ENCODE measurements around the gene NDUFS8.

NDUFS8 gene

GRCh38 chr11:68016904-68017817, 13.3 kb upstream of the NDUFS8 start:
- no peaks in the 10 kb centered on the region for H3K36me3 Mint-ChIP-seq (ENCODE audit: low read depth)
- no peak for DNase-seq (ENCODE audit: low spot score)
- no peak overlapping the region for H3K4me3 Mint-ChIP-seq
- no peaks in the 10 kb centered on the region for H3K9me3 Mint-ChIP-seq
- H3K4me1 Mint-ChIP-seq (ENCODE audit: low read depth), result no peaks in the 10 kb centered on the region
- H3K27me3 Mint-ChIP-seq (ENCODE audit: low read depth), result no peaks in the 10 kb centered on the region
- H3K27ac Mint-ChIP-seq, result no peak overlapping the region

GRCh38 chr11:68017980-68018729, 12.3 kb upstream of the NDUFS8 start:
- no peaks in the 10 kb centered on the region for H3K27me3 Mint-ChIP-seq (ENCODE audit: low read depth)
- H3K4me1 Mint-ChIP-seq (ENCODE audit: low read depth), result no peaks in the 10 kb centered on the region
- no peak for DNase-seq (ENCODE audit: low spot score)
- no peaks in the 10 kb centered on the region for H3K9me3 Mint-ChIP-seq
- no peak overlapping the region for H3K27ac Mint-ChIP-seq
- no peak overlapping the region for H3K4me3 Mint-ChIP-seq
- no peaks in the 10 kb centered on the region for H3K36me3 Mint-ChIP-seq (ENCODE audit: low read depth)

DNA sequence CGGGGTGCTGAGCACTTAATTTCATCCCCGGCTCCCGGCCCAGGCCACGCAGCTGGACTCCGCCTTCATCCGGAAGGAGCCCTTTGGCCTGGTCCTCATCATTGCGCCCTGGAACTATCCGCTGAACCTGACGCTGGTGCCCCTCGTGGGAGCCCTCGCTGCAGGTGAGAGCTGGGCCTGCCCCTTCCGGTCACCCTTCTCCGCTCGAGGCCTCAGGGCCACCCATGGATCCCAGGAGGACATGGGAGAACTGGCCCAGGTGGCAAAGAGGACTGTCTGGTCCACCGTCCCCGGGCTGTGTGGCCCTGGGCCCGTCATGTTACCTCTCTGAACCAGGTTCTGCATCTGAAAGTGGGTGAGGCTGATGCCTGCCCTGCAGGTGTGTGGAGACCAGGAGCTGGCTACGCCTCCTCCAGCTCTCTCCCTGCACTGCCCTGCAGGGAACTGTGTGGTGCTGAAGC, 11.7 kb upstream of the NDUFS8 start:
- no peak overlapping the region for H3K4me3 Mint-ChIP-seq
- H3K9me3 Mint-ChIP-seq, result no peaks in the 10 kb centered on the region
- no peak for DNase-seq (ENCODE audit: low spot score)
- no peaks in the 10 kb centered on the region for H3K4me1 Mint-ChIP-seq (ENCODE audit: low read depth)
- H3K27me3 Mint-ChIP-seq (ENCODE audit: low read depth), result no peaks in the 10 kb centered on the region
- H3K36me3 Mint-ChIP-seq (ENCODE audit: low read depth), result no peaks in the 10 kb centered on the region
- no peak overlapping the region for H3K27ac Mint-ChIP-seq

DNA sequence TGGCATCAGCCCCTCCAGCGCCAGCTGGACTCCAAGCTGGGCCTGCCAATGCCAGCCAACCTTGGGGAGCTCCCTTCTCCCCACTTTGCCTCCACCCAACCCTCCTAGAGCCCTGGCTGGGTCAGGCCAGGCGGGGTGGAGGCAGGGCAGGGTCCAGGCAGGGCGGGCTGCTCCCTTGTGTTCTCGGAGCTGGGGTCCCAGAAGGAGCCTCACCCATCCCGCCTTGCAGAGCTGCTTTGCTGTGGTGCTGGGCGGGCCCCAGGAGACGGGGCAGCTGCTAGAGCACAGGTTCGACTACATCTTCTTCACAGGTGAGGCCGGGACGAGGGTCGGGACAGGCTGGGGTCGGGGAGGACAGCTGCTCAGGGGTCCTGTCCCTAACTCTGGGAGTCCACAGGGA, 11.0 kb upstream of the NDUFS8 start:
- no peaks in the 10 kb centered on the region for H3K27me3 Mint-ChIP-seq (ENCODE audit: low read depth)
- H3K4me1 Mint-ChIP-seq (ENCODE audit: low read depth), result no peaks in the 10 kb centered on the region
- H3K9me3 Mint-ChIP-seq, result no peaks in the 10 kb centered on the region
- DNase-seq (ENCODE audit: low spot score), result no peak
- no peak overlapping the region for H3K4me3 Mint-ChIP-seq
- no peak overlapping the region for H3K27ac Mint-ChIP-seq
- no peaks in the 10 kb centered on the region for H3K36me3 Mint-ChIP-seq (ENCODE audit: low read depth)

GRCh38 chr11:68020575-68020974, 9.9 kb upstream of the NDUFS8 start:
- H3K36me3 Mint-ChIP-seq (ENCODE audit: low read depth), result no peaks in the 10 kb centered on the region
- no peaks in the 10 kb centered on the region for H3K4me1 Mint-ChIP-seq (ENCODE audit: low read depth)
- no peak overlapping the region for H3K27ac Mint-ChIP-seq
- no peak for DNase-seq (ENCODE audit: low spot score)
- H3K27me3 Mint-ChIP-seq (ENCODE audit: low read depth), result no peaks in the 10 kb centered on the region
- H3K4me3 Mint-ChIP-seq, result no peak overlapping the region
- H3K9me3 Mint-ChIP-seq, result no peaks in the 10 kb centered on the region

DNA sequence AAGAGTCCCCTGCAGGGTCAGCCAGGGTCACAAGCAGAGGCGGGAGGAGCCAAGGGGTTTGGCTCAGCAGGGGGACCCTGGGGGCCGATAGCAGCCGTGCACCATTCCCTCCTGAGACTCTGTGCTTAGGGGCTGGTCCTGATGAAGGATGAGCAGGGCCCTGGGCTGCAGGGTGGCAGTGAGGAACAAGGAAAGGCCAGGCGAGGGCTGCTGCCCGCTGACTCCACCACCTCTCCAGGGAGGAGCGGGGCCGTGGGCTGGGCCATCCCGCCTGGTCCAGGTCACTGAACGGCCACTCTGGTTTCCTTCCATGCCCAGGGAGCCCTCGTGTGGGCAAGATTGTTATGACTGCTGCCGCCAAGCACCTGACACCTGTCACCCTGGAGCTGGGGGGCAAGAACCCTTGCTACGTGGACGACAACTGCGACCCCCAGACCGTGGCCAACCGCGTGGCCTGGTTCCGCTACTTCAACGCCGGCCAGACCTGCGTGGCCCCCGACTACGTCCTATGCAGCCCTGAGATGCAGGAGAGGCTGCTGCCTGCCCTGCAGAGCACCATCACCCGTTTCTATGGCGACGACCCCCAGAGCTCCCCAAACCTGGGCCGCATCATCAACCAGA, 9.2 kb upstream of the NDUFS8 start:
- no peak for DNase-seq (ENCODE audit: low spot score)
- no peaks in the 10 kb centered on the region for H3K9me3 Mint-ChIP-seq
- no peak overlapping the region for H3K27ac Mint-ChIP-seq
- no peak overlapping the region for H3K4me3 Mint-ChIP-seq
- H3K36me3 Mint-ChIP-seq (ENCODE audit: low read depth), result no peaks in the 10 kb centered on the region
- H3K4me1 Mint-ChIP-seq (ENCODE audit: low read depth), result no peaks in the 10 kb centered on the region
- no peaks in the 10 kb centered on the region for H3K27me3 Mint-ChIP-seq (ENCODE audit: low read depth)

- H3K27me3 Mint-ChIP-seq (ENCODE audit: low read depth), result no peaks in the 10 kb centered on the region
- H3K9me3 Mint-ChIP-seq, result no peaks in the 10 kb centered on the region
- H3K4me1 Mint-ChIP-seq (ENCODE audit: low read depth), result no peaks in the 10 kb centered on the region
- no peak overlapping the region for H3K27ac Mint-ChIP-seq
- no peak overlapping the region for H3K4me3 Mint-ChIP-seq
- H3K36me3 Mint-ChIP-seq (ENCODE audit: low read depth), result no peaks in the 10 kb centered on the region
- no peak for DNase-seq (ENCODE audit: low spot score)
Measured at GRCh38 chr11:68022531-68022930, 8.0 kb upstream of the NDUFS8 start.

DNA sequence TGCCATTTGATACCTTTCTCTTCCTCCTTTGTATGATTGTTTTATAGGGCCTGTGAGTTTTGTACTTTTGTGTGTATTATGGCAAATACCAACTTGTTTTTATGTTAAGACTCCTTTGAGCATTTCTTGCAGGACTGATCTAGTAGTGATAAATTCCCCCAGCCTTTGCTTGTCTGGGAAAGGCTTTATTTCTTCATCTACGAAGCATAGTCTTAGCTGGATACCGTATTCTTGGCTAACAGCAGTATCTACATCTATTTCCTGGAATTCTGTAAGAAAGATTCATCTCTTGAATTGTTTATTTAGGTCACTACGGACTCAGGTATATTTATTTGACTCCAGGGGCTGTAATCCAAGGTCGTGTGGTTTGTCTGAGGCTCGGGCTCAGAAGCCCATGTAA, 6.0 kb upstream of the NDUFS8 start:
- no peak for DNase-seq (ENCODE audit: low spot score)
- Mint-ChIP-seq H3K27me3 (ENCODE audit: low read depth) (no peaks in the 10 kb centered on the region), H3K9me3 (no peaks in the 10 kb centered on the region), H3K36me3 (ENCODE audit: low read depth) (no peaks in the 10 kb centered on the region), H3K4me1 (ENCODE audit: low read depth) (peaks cover 2% of the 10 kb centered on the region), H3K4me3 (no peak overlapping the region), H3K27ac (no peak overlapping the region)

DNA sequence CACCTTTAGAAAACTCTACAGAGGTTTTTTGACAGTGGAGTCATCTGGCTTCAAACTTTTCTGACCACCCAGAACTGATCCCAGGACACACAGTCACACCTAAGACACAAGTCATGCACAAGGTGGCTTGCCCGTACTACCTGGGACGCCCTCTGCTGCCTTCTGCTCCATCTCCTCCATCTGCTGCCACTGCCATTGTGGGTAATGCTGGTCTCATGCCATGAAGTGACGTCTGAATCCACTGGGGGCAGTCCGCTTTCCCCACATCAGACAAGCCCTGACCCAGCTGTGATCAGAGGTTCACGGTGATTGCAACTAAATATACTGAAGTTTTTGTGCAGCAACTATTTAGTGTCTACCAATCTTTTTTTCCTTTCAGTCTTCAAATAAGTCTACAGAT, 5.4 kb upstream of the NDUFS8 start:
- DNase-seq (ENCODE audit: low spot score), result no peak
- H3K4me3 Mint-ChIP-seq, result no peak overlapping the region
- no peaks in the 10 kb centered on the region for H3K36me3 Mint-ChIP-seq (ENCODE audit: low read depth)
- H3K27me3 Mint-ChIP-seq (ENCODE audit: low read depth), result no peaks in the 10 kb centered on the region
- peaks cover 3% of the 10 kb centered on the region for H3K4me1 Mint-ChIP-seq (ENCODE audit: low read depth)
- H3K27ac Mint-ChIP-seq, result no peak overlapping the region
- no peaks in the 10 kb centered on the region for H3K9me3 Mint-ChIP-seq

- Mint-ChIP-seq H3K27ac (no peak overlapping the region), H3K27me3 (ENCODE audit: low read depth) (no peaks in the 10 kb centered on the region), H3K4me1 (ENCODE audit: low read depth) (peaks cover 7% of the 10 kb centered on the region), H3K36me3 (ENCODE audit: low read depth) (peaks cover under 1% of the 10 kb centered on the region), H3K4me3 (no peak overlapping the region), H3K9me3 (no peaks in the 10 kb centered on the region)
- DNase-seq (ENCODE audit: low spot score), result no peak
Measured at GRCh38 chr11:68026391-68027105, 3.9 kb upstream of the NDUFS8 start.

DNA sequence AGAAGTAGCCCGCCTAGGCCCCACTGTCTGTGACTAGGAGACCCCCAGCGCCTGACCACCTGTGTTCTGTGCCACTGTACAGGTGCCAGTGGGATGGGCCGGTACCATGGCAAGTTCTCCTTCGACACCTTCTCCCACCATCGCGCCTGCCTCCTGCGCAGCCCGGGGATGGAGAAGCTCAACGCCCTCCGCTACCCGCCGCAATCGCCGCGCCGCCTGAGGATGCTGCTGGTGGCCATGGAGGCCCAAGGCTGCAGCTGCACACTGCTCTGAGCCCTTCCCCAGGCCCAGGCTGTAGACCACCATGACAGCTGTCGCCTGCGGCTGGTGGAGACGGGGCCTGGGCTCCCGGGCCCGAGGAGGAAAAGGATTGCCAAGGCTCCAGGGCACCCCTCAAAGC, 2.8 kb upstream of the NDUFS8 start:
- no peak overlapping the region for H3K27ac Mint-ChIP-seq
- no peak overlapping the region for H3K4me3 Mint-ChIP-seq
- H3K36me3 Mint-ChIP-seq (ENCODE audit: low read depth), result peaks cover 2% of the 10 kb centered on the region
- no peaks in the 10 kb centered on the region for H3K9me3 Mint-ChIP-seq
- H3K4me1 Mint-ChIP-seq (ENCODE audit: low read depth), result peaks cover 9% of the 10 kb centered on the region
- no peak for DNase-seq (ENCODE audit: low spot score)
- H3K27me3 Mint-ChIP-seq (ENCODE audit: low read depth), result no peaks in the 10 kb centered on the region

GRCh38 chr11:68028802-68029545, 1.5 kb upstream of the NDUFS8 start:
- peak overlapping the region; percentile 95 for H3K27ac Mint-ChIP-seq
- no peaks in the 10 kb centered on the region for H3K9me3 Mint-ChIP-seq
- DNase-seq (ENCODE audit: low spot score), result no peak
- peaks cover 9% of the 10 kb centered on the region for H3K4me1 Mint-ChIP-seq (ENCODE audit: low read depth)
- H3K4me3 Mint-ChIP-seq, result peak overlapping the region; percentile 97
- H3K27me3 Mint-ChIP-seq (ENCODE audit: low read depth), result no peaks in the 10 kb centered on the region
- peaks cover 6% of the 10 kb centered on the region for H3K36me3 Mint-ChIP-seq (ENCODE audit: low read depth)

DNA sequence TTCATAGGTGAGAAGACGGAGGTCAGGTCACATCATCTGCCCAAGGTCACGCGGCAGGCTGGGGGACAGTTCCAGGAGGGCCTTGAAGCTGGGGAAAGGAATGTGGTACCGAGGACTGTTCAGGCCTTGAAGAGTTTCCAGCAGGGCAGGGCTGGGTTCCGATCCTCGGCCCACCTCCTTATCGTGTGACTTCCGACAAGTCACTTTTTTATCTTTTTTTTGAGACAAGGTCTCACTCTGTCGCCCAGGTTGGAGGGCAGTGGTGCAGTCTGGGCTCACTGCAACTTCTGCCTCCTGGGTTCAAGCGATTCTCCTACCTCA, 623 bp downstream of the NDUFS8 start:
- Mint-ChIP-seq H3K36me3 (ENCODE audit: low read depth) (peaks cover 11% of the 10 kb centered on the region), H3K27me3 (ENCODE audit: low read depth) (no peaks in the 10 kb centered on the region), H3K4me3 (peak overlapping the region; percentile 97), H3K27ac (peak overlapping the region; percentile 95), H3K4me1 (ENCODE audit: low read depth) (peaks cover 9% of the 10 kb centered on the region), H3K9me3 (no peaks in the 10 kb centered on the region)
- peak; percentile 13 for DNase-seq (ENCODE audit: low spot score)
